ENCODE results near the gene AP3S1. TPM values are rescaled to one million over a fixed set of nuclear protein-coding genes. Genes with fewer than 3 reads are reported as not detected.

Gene AP3S1
- total RNA-seq, 1 donor from 2014 or later, result 220 TPM

DNA sequence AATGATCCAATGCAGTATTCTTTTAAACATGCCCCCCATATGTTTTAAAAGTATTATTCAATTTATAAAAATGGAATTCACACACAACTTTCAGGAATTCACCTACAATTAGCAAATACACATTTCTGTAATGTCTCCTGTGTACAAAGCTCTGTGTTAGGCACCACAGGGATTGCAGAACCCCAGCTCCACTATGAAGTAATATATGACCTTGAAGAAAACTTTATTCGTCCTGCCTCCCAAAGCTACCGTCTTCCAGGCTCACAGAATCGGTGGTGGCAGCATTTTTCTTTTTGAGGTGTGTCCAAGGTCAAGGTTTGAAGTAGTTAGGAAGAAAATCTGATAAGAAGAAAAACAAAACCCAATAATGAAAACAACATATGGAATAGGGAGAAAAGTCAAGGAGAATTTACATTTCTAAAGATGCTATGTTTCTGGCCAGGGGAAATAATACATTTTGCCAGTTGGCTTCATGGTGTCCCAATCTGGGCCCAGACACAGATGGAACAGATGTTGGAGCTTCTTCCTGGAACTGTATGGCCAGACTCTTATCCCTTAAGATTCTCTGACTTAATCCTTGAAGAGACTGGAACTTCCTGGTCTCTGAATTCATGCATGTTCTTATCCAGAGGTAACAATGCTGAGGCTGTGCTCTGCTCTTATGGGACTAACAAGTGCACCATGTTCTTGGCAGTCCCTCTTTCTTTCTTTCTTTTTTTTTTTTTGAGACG is 98.5 kb downstream of the AP3S1 start:
- no peak for DNase-seq

DNA sequence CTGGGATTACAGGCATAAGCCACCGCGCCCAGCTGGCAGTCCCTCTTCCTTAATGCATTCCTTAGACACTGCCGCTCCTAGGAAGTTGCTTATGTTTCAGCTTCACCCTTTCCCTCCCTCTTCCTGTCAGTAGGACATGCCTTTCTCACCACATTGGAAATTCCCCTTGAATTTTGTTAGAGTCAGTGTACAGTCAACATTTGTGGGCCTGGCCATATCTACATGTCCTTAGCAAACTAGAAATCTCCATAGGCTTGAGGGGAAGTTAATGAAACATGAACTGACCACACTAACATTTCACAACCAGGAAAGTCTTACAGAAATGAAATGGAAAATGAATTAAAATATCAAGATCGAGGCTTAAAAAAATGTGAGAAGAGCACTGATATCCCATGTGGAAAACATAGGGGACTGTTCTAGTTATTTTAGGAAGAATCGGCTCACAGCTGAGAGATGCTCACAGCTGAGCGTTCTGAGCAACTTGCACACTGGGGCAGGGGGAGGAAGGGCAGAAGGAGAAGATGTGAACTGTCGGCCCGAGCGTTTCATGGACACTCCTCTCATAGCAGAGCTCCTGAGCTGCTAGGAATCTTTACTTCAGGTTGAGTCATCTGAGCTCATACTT is 99.4 kb downstream of the AP3S1 start:
- DNase-seq, result no peak

DNA sequence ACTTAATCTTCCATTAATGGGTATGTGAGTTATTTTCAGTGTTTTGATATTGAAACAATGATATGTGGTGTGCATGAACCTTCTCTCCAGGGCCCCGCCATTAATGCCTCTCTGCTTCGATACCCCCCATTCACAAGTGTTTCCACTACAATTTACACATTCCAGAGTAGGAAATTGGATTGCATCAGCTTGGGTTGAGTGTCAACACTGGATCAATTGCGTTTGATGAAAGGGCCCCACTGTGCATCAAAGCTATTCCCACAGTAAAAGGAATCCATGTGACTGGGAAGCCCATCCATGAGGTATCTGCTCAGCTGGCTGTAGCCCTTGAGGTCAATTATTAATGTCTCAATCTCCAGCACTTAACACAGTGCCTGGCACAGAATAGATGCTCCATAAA is 102.8 kb downstream of the AP3S1 start:
- DNase-seq, result no peak

DNA sequence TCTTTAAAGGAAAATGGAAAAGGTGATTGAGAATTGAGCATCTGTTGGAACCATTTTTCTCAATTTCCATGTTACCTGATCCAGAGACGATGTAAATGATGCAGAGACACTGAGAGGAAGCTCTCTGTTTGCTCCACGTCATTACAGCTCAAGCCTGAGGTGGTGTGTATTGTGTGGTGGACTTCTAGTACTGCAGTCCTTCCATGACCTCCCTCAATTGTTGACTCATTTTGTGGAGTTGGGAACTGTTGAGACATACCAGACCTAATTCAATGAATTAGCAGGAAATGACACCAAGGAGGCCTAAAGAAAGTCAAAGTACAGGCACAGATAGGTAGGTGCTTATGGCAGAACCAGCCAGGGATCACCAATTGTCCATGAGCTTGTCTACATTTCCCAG is 104.9 kb downstream of the AP3S1 start:
- DNase-seq, result no peak

GRCh38 chr5:115947260-115947659 is 105.5 kb downstream of the AP3S1 start:
- no peak for DNase-seq

DNA sequence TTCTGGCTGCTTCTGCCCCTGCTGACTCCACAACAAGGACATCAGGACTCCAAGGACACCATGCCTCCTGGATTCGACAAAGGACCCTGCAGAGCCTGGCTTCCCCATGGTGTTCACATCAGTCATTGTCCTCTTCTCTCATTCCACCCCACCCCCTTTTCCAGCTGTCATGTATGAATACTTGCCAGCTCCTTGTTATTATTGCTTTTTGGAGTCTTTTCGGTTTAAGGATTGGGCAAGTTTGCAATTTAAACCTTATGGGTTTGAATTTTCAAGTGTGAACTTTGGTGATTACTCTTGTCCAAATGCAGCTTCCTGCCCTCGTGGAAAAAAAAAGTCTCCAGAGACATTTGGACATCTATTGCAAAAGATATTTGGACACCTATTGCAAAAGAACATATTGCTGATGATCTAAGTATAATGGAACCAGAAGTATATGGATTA is 106.4 kb downstream of the AP3S1 start:
- DNase-seq, result no peak

- DNase-seq, result no peak
These were observed 107.4 kb downstream of the AP3S1 start for GRCh38 chr5:115949096-115949495.

- DNase-seq, result no peak
These were observed 110.9 kb downstream of the AP3S1 start for GRCh38 chr5:115952588-115952987.

DNA sequence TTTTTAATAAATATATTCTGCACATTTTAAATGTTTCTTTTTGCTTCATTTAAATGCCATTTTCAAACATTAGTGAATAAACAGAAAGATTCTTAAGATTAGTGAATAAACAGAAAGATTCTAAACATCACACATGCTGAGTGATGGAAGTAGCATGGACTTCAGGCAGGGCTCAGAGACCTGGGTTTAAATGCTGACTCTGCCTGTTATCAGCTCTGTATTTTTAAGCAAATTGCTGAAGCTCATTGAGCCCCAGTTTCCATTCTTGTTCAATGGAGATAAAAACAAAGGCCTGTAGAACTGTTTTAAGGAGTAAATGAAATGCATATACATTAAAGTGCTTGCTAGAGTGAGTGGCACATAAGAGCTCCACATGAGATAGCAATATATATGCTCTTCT is 112.4 kb downstream of the AP3S1 start:
- no peak for DNase-seq

DNA sequence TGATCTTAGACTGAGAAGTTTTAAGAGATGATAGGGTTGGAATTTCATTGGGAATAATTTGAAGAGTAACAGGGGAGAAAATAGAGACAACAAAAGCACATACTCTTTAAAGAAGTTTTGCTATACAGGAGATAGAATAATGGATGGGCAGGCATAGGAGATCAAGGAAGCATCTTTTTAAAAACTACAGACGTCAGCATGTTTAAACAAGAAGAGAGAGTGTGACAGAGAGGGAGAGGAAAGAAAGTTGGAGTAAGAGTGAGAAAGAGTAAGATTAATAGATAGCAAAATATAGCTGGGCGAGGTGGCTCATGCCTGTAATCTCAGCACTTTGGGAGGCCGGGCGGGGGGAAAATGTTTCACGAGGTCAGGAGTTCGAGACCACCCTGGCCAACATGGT is 115.2 kb downstream of the AP3S1 start:
- no peak for DNase-seq

- no peak for DNase-seq
These were observed 119.9 kb downstream of the AP3S1 start for GRCh38 chr5:115961381-115962238.

- no peak for DNase-seq
These were observed 120.5 kb downstream of the AP3S1 start, which contains the start of gene LVRN for GRCh38 chr5:115962239-115962564. Gene LVRN, plus strand, starts transcription at chr5:115962475. Its CDS starts 143 bp downstream, at chr5:115962618.

- no peak for DNase-seq
These were observed 121.0 kb downstream of the AP3S1 start for GRCh38 chr5:115962565-115963402.

- no peak for DNase-seq
These were observed 121.8 kb downstream of the AP3S1 start for GRCh38 chr5:115963566-115963965.

Other genes starting within 250 kb of the AP3S1 start
- gene TICAM2, start 239.5 kb upstream of the AP3S1 start, total RNA-seq, result 0.94 TPM
- 125 TPM for gene TMED7, start 215.9 kb upstream of the AP3S1 start, total RNA-seq
- 73.2 TPM for gene CDO1, start 25.3 kb upstream of the AP3S1 start, total RNA-seq
- 96.4 TPM for gene ATG12, start 370 bp upstream of the AP3S1 start, total RNA-seq
- gene LVRN, start 120.5 kb downstream of the AP3S1 start, total RNA-seq, result 2.8 TPM
- gene ARL14EPL, start 190.5 kb downstream of the AP3S1 start, total RNA-seq, result not detected
- 35.1 TPM for gene COMMD10, start 243.1 kb downstream of the AP3S1 start, total RNA-seq

Data from occipital lobe (tissue), 2 donors.